GM10248 (cell line): Measurements from ENCODE around the gene RASSF1.
"Not testable (repeated sequence)": the region's sequence is repeated elsewhere in the genome, so short reads cannot be mapped to it uniquely, and the experiment has no call there.

ENCODE experiments used
- CTCF ChIA-PET: fragments of 300-600 bp; sonication (Branson Sonifier 250); formaldehyde crosslinking; extraction: SDS; loops from one replicate; lab custom pipeline; 2021; ENCODE audit warnings: antibody characterized with exemption; lab: Yijun Ruan, JAX
- POLR2A ChIA-PET: fragments of 350-650 bp; sonication (Branson Sonifier 250); formaldehyde crosslinking; extraction: SDS; loops from one replicate; lab custom pipeline; 2020; ENCODE audit warnings: antibody characterized with exemption; lab: Yijun Ruan, JAX
- DNase-seq: peaks from one replicate; pipeline ENCODE4 v3.0.0; 2012; ENCODE audit errors: extremely low spot score
- TF ChIP-seq, protein P1 (sequence below): IDR thresholded peaks from 2 replicates; pipeline ENCODE4 v1.5.1; 2012; ENCODE audit warnings: mild to moderate bottlenecking, low read depth; ENCODE audit errors: extremely low read depth, missing control alignments, control extremely low read depth

RASSF1 gene

DNA sequence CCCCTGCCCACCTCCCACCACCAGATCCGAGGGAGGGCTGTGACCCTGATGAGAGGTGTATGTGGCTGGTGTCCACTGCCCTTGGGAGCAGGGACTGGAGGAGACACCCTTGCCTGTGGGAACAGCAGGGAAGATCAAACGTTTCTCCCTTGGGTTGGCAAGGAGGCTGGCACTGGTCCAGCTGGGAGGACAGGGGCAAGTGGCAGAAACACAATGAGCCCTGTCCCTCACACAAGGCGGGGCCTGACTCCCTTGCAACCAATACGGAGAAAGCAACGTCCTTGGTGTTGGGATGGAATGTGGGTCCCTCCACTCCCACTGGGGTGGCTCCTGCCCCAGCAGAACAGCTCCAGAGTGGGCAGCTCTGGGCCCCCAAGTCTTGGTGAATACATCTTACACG lies 23.3 kb downstream of the RASSF1 start:
- no peak for DNase-seq
- CTCF ChIA-PET: interaction anchor here (0.9 to 1.8 kb wide), 4 partner anchors 10 to 70 kb away, joined by 3 to 4 read pairs (median 4); partner anchors contain the start of gene TUSC2

DNA sequence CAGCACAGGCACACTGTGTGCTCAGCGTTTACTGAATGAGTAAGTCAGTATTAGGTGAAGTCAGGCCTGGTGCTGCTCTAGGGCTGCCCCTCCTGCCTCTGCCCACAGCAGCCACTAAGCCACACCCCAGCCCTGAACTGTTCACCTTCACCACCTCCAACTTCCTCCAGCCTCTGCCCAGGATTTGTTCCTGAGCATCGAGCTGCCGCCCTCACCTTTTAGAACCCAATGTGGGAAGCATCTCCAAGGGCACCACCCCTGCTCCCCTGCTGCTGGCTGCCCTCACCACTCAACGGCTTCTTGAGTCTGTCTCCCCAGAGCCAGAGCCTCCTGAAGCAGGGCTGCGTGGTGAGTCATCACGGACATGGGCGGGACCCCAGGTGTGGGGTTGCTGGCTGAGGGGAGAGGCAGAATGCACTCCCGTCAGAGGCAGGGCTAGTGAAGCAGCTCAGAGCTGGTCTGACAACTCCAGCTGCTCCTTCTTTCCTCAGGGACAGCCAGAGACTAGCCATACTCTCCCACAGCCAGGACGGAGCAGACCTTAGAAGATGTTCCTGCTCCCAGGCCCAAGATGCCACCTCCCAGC lies 23.9 kb downstream of the RASSF1 start:
- no peak for DNase-seq
- ChIA-PET CTCF (interaction anchor here (0.9 to 1.8 kb wide), 2 partner anchors 9 to 11 kb away, joined by 3 to 4 read pairs; partner anchors contain the start of gene TUSC2), POLR2A (no interaction called here)
- TF ChIP-seq, protein P1, sequence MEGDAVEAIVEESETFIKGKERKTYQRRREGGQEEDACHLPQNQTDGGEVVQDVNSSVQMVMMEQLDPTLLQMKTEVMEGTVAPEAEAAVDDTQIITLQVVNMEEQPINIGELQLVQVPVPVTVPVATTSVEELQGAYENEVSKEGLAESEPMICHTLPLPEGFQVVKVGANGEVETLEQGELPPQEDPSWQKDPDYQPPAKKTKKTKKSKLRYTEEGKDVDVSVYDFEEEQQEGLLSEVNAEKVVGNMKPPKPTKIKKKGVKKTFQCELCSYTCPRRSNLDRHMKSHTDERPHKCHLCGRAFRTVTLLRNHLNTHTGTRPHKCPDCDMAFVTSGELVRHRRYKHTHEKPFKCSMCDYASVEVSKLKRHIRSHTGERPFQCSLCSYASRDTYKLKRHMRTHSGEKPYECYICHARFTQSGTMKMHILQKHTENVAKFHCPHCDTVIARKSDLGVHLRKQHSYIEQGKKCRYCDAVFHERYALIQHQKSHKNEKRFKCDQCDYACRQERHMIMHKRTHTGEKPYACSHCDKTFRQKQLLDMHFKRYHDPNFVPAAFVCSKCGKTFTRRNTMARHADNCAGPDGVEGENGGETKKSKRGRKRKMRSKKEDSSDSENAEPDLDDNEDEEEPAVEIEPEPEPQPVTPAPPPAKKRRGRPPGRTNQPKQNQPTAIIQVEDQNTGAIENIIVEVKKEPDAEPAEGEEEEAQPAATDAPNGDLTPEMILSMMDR: no peak

More for the DNA sequence above, 23.3 kb downstream of the RASSF1 start:
- TF ChIP-seq, protein P1: no peak
- POLR2A ChIA-PET: interaction anchor here (0.6 kb wide), 1 partner anchor 18 kb away, joined by 3 read pairs; the partner anchor contains the start of genes HYAL3 and NAA80

DNA sequence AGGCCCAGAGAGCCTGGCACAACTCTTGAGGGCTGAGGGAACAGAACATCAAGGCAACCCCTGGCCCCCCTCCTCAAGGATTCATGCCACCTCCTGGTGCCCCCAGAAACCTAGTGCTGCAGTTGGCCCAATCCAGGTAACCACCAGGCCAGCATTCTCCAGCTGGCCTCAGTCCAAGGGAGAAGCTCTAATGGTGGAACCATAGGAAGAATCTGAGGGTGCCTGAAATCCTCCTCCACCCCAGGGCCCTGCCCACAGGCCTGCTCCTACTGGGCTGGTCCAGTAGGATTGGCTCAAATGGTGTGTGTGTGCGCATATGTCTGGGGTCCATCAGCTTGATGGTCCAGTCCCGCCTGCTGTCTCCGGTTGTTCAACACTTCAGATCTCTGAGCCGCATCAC lies 25.8 kb downstream of the RASSF1 start:
- ChIA-PET POLR2A (interaction anchor here (1.1 kb wide), 1 partner anchor 9 kb away, joined by 3 read pairs; no protein-coding TSS in a partner anchor), CTCF (interaction anchor here (1.1 to 2.5 kb wide), 5 partner anchors 9 to 55 kb away, joined by 3 to 18 read pairs (median 4); partner anchors contain the start of genes HYAL2, HYAL3 and NAA80)
- DNase-seq: no peak
- TF ChIP-seq, protein P1: no peak

DNA sequence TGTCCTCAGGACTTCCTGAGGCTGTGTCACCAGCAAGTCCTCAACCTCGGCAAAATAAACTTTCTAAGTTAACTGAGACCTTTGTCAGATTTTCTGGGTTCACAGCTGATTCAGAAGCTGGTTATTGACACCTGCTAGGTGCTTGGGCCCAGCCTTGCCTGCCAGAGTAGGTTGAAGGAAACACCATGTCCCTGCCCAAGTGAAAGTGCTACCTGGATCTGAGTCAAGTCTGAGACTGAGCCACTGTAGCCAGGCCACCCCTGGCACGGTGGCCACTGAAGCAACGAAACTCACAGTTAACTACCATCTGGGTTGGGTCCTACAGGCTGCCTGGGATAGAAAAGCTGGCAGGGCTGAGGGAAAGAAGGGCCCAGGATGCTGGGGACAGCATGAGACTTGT lies 26.3 kb downstream of the RASSF1 start:
- TF ChIP-seq, protein P1: no peak
- CTCF ChIA-PET: interaction anchor here (1.0 to 2.5 kb wide), 3 partner anchors 9 to 16 kb away, joined by 3 to 18 read pairs (median 5); partner anchors contain the start of gene HYAL2
- POLR2A ChIA-PET: interaction anchor here (1.1 kb wide), 1 partner anchor 10 kb away, joined by 3 read pairs; no protein-coding TSS in a partner anchor
- DNase-seq: no peak

DNA sequence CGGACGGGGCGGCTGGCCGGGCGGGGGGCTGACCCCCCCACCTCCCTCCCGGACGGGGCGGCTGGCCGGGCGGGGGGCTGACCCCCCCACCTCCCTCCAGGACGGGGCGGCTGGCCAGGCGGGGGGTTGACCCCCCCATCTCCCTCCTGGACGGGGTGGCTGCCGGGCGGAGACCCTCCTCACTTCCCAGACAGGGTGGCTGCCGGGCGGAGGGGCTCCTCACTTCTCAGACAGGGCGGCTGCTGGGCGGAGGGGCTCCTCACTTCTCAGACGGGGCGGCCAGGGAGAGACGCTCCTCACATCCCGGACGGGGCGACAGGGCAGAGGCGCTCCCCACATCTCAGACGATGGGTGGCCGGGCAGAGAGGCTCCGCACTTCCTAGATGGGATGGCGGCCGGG lies 28.6 kb downstream of the RASSF1 start:
- CTCF ChIA-PET, POLR2A ChIA-PET: not testable (repeated sequence)

DNA sequence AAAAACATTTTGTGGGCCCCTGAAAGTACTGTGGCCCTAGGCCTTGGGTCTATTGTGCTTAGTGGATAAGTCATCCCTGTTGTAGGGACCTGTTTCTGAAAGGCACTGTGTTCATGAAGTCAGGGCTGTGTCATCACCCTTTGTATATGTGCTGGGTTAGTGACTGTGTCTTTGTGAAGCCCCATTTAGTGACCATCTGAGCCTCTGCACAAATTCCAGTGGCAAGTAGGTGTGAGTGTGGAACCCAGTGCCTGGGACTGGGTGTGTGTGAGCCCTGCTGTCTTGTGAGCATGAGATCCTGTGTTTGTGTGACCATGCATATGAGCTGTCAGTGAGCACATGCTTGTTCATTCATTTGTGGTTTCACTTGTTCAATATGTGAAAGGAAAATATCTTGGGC lies 36.0 kb downstream of the RASSF1 start:
- TF ChIP-seq, protein P1: no peak
- ChIA-PET POLR2A (interaction anchor here (0.6 kb wide), 1 partner anchor 32 kb away, joined by 4 read pairs; no protein-coding TSS in a partner anchor), CTCF (interaction anchor here (1.6 to 3.6 kb wide), 3 partner anchors 9 to 19 kb away, joined by 4 to 16 read pairs (median 5); partner anchors contain the start of gene HYAL2)
- DNase-seq: no peak

More for the DNA sequence above, 28.6 kb downstream of the RASSF1 start:
- DNase-seq: not testable (repeated sequence)
